Omental fat pad (tissue), 4 donors: ENCODE results near the gene MICAL2. TPM values are rescaled to one million over a fixed set of nuclear protein-coding genes. Genes with fewer than 3 reads are reported as not detected.
A peak's percentile ranks its signal among the peaks of the same experiment; 100 is the strongest.

Experiments
- ATAC-seq: fragments of 150-250 bp; one replicate; pipeline ENCODE4 v1.9.1; 2016; ENCODE audit warnings: mild to moderate bottlenecking, moderate library complexity; ENCODE audit not compliant: low FRiP score
- DNase-seq: peaks from one replicate; pipeline ENCODE4 v3.0.0-alpha.2; 2019; ENCODE audit warnings: low spot score
- CTCF ChIP-seq, 3 donors: fragments of 450-650 bp; IDR thresholded peaks; one replicate each; pipeline ENCODE4 v1.5.1; 2016 to 2017; ENCODE audit warnings: antibody characterized with exemption in 3 of 3, mild to moderate bottlenecking in 3 of 3, moderate library complexity in 2 of 3
- total RNA-seq, 4 donors: library from RNA; depleted of rRNA; stranded (reverse); fragments of >200 nt; gene quantifications; one replicate each; pipeline ENCODE4 v1.1.0, GENCODE V29; 2016

MICAL2 gene
- total RNA-seq, 4 donors from 2014 or later: 34.3 to 143 (median 57.0) TPM

- DNase-seq: peak; percentile 75
- ATAC-seq: peak; percentile 55
- TF ChIP-seq CTCF (IDR thresholded peaks at IDR 0.05): peak in 2 of 3 donors; percentile 17 to 67
These were observed 178.0 kb downstream of the MICAL2 start for GRCh38 chr11:12288212-12288930.

GRCh38 chr11:12288931-12289666 lies 178.7 kb downstream of the MICAL2 start:
- ATAC-seq (no peak), DNase-seq (no peak)
- TF ChIP-seq CTCF (IDR thresholded peaks at IDR 0.05): no peak

- ATAC-seq (no peak), DNase-seq (no peak)
- TF ChIP-seq CTCF (IDR thresholded peaks at IDR 0.05): no peak
These were observed 179.5 kb downstream of the MICAL2 start for GRCh38 chr11:12289667-12290476.

- no peak for ATAC-seq
- TF ChIP-seq CTCF (IDR thresholded peaks at IDR 0.05): no peak
These were observed 180.1 kb downstream of the MICAL2 start for GRCh38 chr11:12290477-12290922.

GRCh38 chr11:12291313-12291712 lies 180.9 kb downstream of the MICAL2 start:
- no peak for TF ChIP-seq CTCF (IDR thresholded peaks at IDR 0.05)
- DNase-seq (no peak), ATAC-seq (no peak)

More at GRCh38 chr11:12290477-12290922, 180.1 kb downstream of the MICAL2 start:
- DNase-seq: no peak

- TF ChIP-seq CTCF (IDR thresholded peaks at IDR 0.05): no peak
- ATAC-seq: no peak
- no peak for DNase-seq
These were observed 181.4 kb downstream of the MICAL2 start for GRCh38 chr11:12291766-12292165.
